PC-3 (cell line): ENCODE measurements around the gene ANKDD1A.

Source experiments
- EZH2 ChIP-seq: fragments of 300-600 bp; sonication (generic); IDR thresholded peaks from one replicate; pipeline ENCODE4 v1.6.1; 2017; ENCODE audit warnings: antibody characterized with exemption, mild to moderate bottlenecking, low read length; ENCODE audit not compliant: unreplicated experiment
- TF ChIP-seq, protein P1 (sequence below): fragments of 300-600 bp; sonication (generic); conservative IDR thresholded peaks from 2 replicates; pipeline ENCODE4 v1.5.1; 2017; ENCODE audit warnings: antibody characterized with exemption, low read depth, mild to moderate bottlenecking, low read length

GRCh38 chr15:65006876-65007275 is 95.2 kb downstream of the ANKDD1A start:
- no peak for TF ChIP-seq EZH2
- TF ChIP-seq, protein P1, sequence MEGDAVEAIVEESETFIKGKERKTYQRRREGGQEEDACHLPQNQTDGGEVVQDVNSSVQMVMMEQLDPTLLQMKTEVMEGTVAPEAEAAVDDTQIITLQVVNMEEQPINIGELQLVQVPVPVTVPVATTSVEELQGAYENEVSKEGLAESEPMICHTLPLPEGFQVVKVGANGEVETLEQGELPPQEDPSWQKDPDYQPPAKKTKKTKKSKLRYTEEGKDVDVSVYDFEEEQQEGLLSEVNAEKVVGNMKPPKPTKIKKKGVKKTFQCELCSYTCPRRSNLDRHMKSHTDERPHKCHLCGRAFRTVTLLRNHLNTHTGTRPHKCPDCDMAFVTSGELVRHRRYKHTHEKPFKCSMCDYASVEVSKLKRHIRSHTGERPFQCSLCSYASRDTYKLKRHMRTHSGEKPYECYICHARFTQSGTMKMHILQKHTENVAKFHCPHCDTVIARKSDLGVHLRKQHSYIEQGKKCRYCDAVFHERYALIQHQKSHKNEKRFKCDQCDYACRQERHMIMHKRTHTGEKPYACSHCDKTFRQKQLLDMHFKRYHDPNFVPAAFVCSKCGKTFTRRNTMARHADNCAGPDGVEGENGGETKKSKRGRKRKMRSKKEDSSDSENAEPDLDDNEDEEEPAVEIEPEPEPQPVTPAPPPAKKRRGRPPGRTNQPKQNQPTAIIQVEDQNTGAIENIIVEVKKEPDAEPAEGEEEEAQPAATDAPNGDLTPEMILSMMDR = no peak
